Motor neuron (in vitro differentiated cells): Measurements from ENCODE around the gene DYNC2H1. TPM values are rescaled to one million over a fixed set of nuclear protein-coding genes. Genes with fewer than 3 reads are reported as not detected.

Experiments used
- ATAC-seq, 8 experiments: fragments of 200-7000 bp; cut with Tn5 transposase; replicated peaks in 6 of 8; 2 replicates each; pipeline ENCODE4 v1.8.0; 2021; ENCODE audit warnings: mild to moderate bottlenecking in 8 of 8, moderate library complexity in 8 of 8
- H3K27ac ChIP-seq, 2 donors: fragments of 250-450 bp; sonication (Bioruptor Pico); 2 replicates each; pipeline ENCODE4 v1.9.0; 2021; ENCODE audit warnings: antibody characterized with exemption in 2 of 2, mild to moderate bottlenecking in 2 of 2, moderate library complexity in 1 of 2
- H3K4me1 ChIP-seq, 2 donors: fragments of 250-450 bp; sonication (Bioruptor Pico); replicated peaks in 1 of 2; 2 replicates each; pipeline ENCODE4 v1.6.1; 2021; ENCODE audit warnings: antibody characterized with exemption in 2 of 2, mild to moderate bottlenecking in 2 of 2, moderate library complexity in 1 of 2
- H3K4me3 ChIP-seq, 5 donors: fragments of 250-450 bp; sonication (Bioruptor Pico); 2 replicates each; pipeline ENCODE4 v1.9.0; 2021; ENCODE audit warnings: antibody characterized with exemption in 5 of 5, mild to moderate bottlenecking in 5 of 5, moderate library complexity in 4 of 5
- whole genome bisulfite sequencing, 10 experiments: fragments of 450-650 bp; shearing (Covaris generic); methylation state at CpG; one replicate each; pipeline ENCODE4 v1.0.0; 2022; 5-methylcytosine and 5-hydroxymethylcytosine counted together
- in situ Hi-C, 9 experiments: fragments of 400-800 bp; cut with MboI; loops; one replicate each; pipeline ENCODE4 v1.15.0; 2021; ENCODE audit warnings: low sequenced_read_pairs in 9 of 9, low pct_unique_long_range_greater_than_20kb in 2 of 9; ENCODE audit not compliant: unreplicated experiment in 9 of 9
- total RNA-seq, 8 experiments: library from RNA; unstranded; fragments of 300-600 nt; gene quantifications; 2 replicates each; pipeline versions ENCODE4 v1.2.3 to v1.2.4, GENCODE V29; 2022

The DYNC2H1 gene
- total RNA-seq, 8 experiments from 2014 or later, result 19.7 to 51.0 (median 33.2) TPM

DNA sequence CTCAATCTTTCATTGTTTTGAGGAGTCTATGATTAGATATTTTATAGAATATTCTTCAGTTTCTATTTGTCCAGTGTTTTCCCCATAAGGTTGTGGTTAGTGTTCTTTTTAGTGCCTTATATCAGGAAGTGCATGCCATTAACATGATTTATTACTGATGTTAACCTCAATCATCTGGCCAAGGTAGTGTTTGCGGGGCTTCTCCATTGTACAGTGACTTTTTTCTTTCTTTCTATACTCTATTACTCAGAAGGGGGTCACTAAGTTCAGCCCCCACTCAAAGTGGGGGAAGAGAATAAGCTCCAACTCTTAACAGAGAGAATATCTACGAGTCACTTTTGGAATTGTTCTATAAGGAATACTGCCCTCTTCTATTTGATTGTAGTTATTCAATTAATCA lies 415.8 kb downstream of the DYNC2H1 start:
- in situ Hi-C loops, result no loop called here
- 0 to 85% (median 73%) methylated on average over 1 to 2 of the region's 2 CpGs for WGBS, 10 experiments
- Histone ChIP-seq H3K27ac (no peak overlapping the region), H3K4me1 (peaks cover 6 to 11% of the 10 kb centered on the region in 2 donors), H3K4me3 (no peak overlapping the region)
- ATAC-seq, result peak in 2 of 8 experiments; percentile 23 to 24

DNA sequence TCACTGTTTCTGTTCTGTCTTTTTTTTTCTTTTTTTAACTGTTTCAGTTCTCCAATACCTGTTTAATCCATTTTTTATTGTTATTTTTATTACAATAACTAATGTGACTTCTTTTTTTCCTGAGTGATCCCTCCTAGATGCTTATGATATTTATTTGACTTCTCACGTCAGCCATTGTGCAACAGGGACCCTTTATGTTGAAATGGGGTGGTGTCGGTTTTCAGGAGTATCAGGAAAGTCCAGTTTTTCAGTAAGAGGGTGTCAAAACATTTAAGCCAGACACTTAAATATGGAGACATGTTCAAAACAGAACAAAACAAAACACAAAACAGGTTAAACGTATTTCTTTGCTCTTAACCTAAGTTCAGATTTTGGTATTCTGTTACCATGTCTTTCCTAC lies 418.8 kb downstream of the DYNC2H1 start:
- 50 to 100% (median 80%) methylated on average over 1 to 3 of the region's 3 CpGs for WGBS, 10 experiments
- Histone ChIP-seq H3K4me1 (peaks cover 6 to 11% of the 10 kb centered on the region in 2 donors), H3K27ac (no peak overlapping the region), H3K4me3 (no peak overlapping the region)
- in situ Hi-C loops, result no loop called here
- ATAC-seq, result no peak

DNA sequence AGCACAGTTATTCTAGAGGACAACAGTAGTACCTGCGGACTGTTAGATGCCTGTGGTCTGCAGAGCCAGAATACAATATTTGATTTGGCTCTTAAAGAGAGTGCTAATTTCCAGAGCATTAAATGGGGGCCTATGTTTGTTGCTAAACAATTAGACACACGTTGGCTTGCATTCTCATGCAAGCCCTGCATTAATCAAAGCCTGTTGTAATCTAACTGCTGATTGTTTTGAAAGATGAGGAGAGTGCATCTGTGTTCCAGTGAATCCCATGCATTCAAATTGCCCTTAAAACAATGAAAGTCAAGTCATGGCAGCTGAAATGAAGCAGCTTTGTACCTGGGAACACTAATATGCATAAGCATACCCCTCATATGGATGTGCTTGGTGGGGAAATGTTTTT lies 419.4 kb downstream of the DYNC2H1 start:
- in situ Hi-C loops, result no loop called here
- peak in 5 of 8 experiments; percentile 19 to 64 (median 53) for ATAC-seq
- 0 to 100% (median 40%) methylated on average over 1 to 2 of the region's 2 CpGs; no CpG with 5 or more reads in 5 of the 10 experiments for WGBS, 10 experiments
- Histone ChIP-seq H3K27ac (no peak overlapping the region), H3K4me3 (no peak overlapping the region), H3K4me1 (peaks cover 6 to 11% of the 10 kb centered on the region in 2 donors)

DNA sequence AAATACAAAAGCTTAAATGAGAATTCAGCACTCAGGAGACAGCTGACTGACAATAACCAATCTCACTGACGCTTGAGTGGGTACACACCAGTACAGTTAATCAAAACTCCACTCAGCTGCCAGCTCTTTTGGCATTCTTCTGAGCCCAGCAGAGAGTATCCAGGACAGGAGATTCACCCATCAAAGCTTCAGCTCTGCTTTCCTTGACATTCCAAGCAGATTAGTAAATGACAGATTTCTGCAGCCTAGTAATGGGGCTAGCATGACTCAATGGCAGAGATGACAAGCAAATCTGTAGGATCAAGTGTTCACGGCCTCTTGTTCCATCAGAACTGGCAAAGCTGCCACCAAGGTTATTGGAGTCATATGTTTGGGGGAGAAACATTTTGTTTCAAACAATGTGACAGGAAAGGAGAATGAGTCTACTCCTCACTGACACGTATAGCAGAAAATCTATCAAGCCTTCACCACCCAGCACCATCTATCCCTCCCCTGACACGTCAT lies 420.0 kb downstream of the DYNC2H1 start:
- 4 to 100% (median 51%) methylated on average over 1 to 4 of the region's 4 CpGs; no CpG with 5 or more reads in 2 of the 10 experiments for WGBS, 10 experiments
- H3K4me3 ChIP-seq, result no peak overlapping the region
- peaks cover 6 to 11% of the 10 kb centered on the region in 2 donors for H3K4me1 ChIP-seq
- H3K27ac ChIP-seq, result no peak overlapping the region
- in situ Hi-C loops, result no loop called here
- peak in 7 of 8 experiments; percentile 59 to 92 (median 74) for ATAC-seq

Other genes starting within 250 kb of the DYNC2H1 start
- gene MMP12, start 234.4 kb upstream of the DYNC2H1 start, total RNA-seq, result 10 to 100 TPM in 1 of 8 experiments, under 1 TPM in 2, not detected in 5; 0.29 to 44.6 (median 0.85) TPM
- 1 to 10 TPM in 1 of 8 experiments, under 1 TPM in 2, not detected in 5; 0.20 to 1.2 (median 0.66) TPM for gene MMP13, start 153.7 kb upstream of the DYNC2H1 start, total RNA-seq
- gene DCUN1D5, start 17.3 kb upstream of the DYNC2H1 start, total RNA-seq, result 10 to 100 TPM; 39.0 to 78.0 (median 52.2) TPM